HepG2 (cell line): ENCODE data around the gene PCGF2. TPM values are rescaled to one million over a fixed set of nuclear protein-coding genes. Genes with fewer than 3 reads are reported as not detected.

Experiments used
- KLF16 ChIP-seq, 2 experiments: sonication (generic) in 1 of 2; formaldehyde crosslinking in 1 of 2; IDR thresholded peaks; 2 replicates each; pipeline versions ENCODE4 v1.6.1 to v1.8.0; 2016 to 2023; ENCODE audit warnings: missing genetic modification reagents in 2 of 2, missing compliant biosample characterization in 1 of 2
- NFE2L2 ChIP-seq: fragments of 150-350 bp; IDR thresholded peaks from 2 replicates; pipeline ENCODE4 v1.6.1; 2014; ENCODE audit warnings: low read length
- RAD21 ChIP-seq: fragments of 450-650 bp; formaldehyde crosslinking; IDR thresholded peaks from 2 replicates; pipeline ENCODE4 v1.5.0; 2020; ENCODE audit warnings: mild to moderate bottlenecking
- RXRB ChIP-seq: IDR thresholded peaks from 2 replicates; pipeline ENCODE4 v1.6.1; 2016; ENCODE audit warnings: borderline replicate concordance, missing genetic modification reagents, missing compliant biosample characterization
- ZNF160 ChIP-seq: sonication (generic); formaldehyde crosslinking; IDR thresholded peaks from 2 replicates; pipeline ENCODE4 v1.8.0; 2022; ENCODE audit warnings: mild to moderate bottlenecking, inconsistent platforms, missing genetic modification reagents
- ZNF263 ChIP-seq: sonication (generic); formaldehyde crosslinking; IDR thresholded peaks from 2 replicates; pipeline ENCODE4 v1.4.0; 2020; ENCODE audit warnings: missing genetic modification reagents
- ZNF546 ChIP-seq: sonication (generic); formaldehyde crosslinking; conservative IDR thresholded peaks from 2 replicates; pipeline ENCODE4 v1.8.1; 2023; ENCODE audit warnings: mild to moderate bottlenecking, missing genetic modification reagents
- ZNF839 ChIP-seq: sonication (generic); formaldehyde crosslinking; IDR thresholded peaks from 2 replicates; pipeline ENCODE4 v1.4.0; 2020; ENCODE audit warnings: missing genetic modification reagents, mild to moderate bottlenecking, borderline replicate concordance
- polyA plus RNA-seq, 8 experiments: library from polyadenylated mRNA; depleted of rRNA in 3 of 8; stranded (reverse) in 7 of 8; unstranded in 1 of 8; fragments of >200 nt; fragmentation: Illumina TruSeq in 4 of 8; extraction: Trizol in 4 of 8; gene quantifications; 2 replicates each; pipeline versions ENCODE4 v1.2.1 to v1.2.3, GENCODE V29; 2011 to 2016; ENCODE audit warnings: low read depth in 4 of 8, missing spikeins in 1 of 8, mixed read lengths in 1 of 8; ENCODE audit not compliant: insufficient read depth in 1 of 8
- total RNA-seq, 5 experiments: library from RNA; depleted of rRNA; stranded (reverse); fragments of >200 nt; fragmentation: Illumina TruSeq; extraction: Trizol; gene quantifications; 2 replicates each; pipeline ENCODE4 v1.2.3, GENCODE V29; 2016; ENCODE audit warnings: low read depth in 1 of 5
- TF ChIP-seq, protein P1 (sequence below), 2 experiments: sonication (generic) in 1 of 2; formaldehyde crosslinking in 1 of 2; IDR thresholded peaks; 2 replicates each; pipeline versions ENCODE4 v1.4.0 to v1.6.1; 2018 to 2020; ENCODE audit warnings: missing genetic modification reagents in 2 of 2, borderline replicate concordance in 1 of 2, low read depth in 1 of 2, mild to moderate bottlenecking in 1 of 2, missing biosample characterization in 1 of 2
- TF ChIP-seq, protein P2 (sequence below): sonication (generic); formaldehyde crosslinking; IDR thresholded peaks from 2 replicates; pipeline ENCODE4 v1.4.0; 2020; ENCODE audit warnings: missing genetic modification reagents
- TF ChIP-seq, protein P3 (sequence below): sonication (generic); formaldehyde crosslinking; IDR thresholded peaks from 2 replicates; pipeline ENCODE4 v1.5.1; 2020; ENCODE audit warnings: missing genetic modification reagents, mild to moderate bottlenecking, borderline replicate concordance
- TF ChIP-seq, protein P4 (sequence below): sonication (generic); formaldehyde crosslinking; IDR thresholded peaks from 2 replicates; pipeline ENCODE4 v1.9.0; 2021; ENCODE audit warnings: missing genetic modification reagents, mild to moderate bottlenecking, borderline replicate concordance
- TF ChIP-seq, protein P5 (sequence below): IDR thresholded peaks from 2 replicates; pipeline ENCODE4 v1.6.1; 2016; ENCODE audit warnings: control low read depth
- TF ChIP-seq, protein P6 (sequence below): sonication (generic); formaldehyde crosslinking; IDR thresholded peaks from 2 replicates; pipeline ENCODE4 v1.4.0; 2020; ENCODE audit warnings: mild to moderate bottlenecking, missing genetic modification reagents

Gene PCGF2
- total and polyA plus RNA-seq, 2 of the 13 experiments (the other 11 are each of a cell fraction or from before 2014, with no cell fraction given) = 11.6 to 29.4 TPM

DNA sequence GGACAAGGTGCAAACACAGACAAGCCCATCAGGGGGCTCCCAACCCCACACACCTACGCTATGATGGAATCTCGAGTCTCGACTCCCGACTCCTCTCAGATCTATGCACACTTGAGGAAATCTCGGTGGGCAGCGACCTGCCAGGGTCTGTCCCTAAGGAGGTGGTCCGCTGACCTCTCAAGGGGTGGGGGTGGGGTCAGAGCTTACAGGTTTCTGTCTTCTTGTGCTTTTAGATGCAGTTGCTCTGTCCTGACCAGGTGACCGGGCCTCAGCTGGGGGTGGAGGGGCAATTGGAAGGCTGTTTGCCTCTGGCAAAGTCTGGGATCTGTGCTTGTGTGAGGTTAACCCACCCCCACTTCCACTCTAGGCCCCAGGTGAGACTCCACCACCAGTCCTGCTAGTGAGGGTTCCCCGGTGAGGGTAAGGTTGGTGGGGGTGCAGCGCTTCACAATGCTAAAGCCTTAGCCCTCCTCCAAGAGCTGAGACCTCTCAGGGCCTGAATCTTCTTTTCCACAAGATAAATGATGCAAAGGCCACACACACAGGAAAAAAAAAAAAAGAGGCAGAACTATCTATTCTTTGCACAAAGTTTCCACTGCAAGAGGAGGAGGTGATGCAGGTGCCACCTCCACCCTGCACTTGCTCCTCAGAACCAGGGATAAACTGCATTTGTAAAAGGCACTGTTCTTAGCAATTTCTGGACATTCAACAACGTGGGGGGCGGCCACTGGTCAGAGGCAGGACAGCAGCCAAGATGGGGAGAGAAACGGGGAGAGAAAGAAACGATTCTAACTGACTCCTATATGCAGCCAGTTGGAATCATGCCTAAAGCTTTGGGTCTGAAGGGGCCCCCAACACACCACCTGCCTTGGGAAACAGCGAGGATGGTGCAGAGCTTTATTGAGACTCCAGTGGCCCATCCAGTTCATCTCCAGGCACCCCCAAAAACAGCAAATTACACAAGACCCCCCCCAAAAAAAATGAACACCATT, 13.9 kb downstream of the PCGF2 start (continued):
- TF ChIP-seq, protein P1, sequence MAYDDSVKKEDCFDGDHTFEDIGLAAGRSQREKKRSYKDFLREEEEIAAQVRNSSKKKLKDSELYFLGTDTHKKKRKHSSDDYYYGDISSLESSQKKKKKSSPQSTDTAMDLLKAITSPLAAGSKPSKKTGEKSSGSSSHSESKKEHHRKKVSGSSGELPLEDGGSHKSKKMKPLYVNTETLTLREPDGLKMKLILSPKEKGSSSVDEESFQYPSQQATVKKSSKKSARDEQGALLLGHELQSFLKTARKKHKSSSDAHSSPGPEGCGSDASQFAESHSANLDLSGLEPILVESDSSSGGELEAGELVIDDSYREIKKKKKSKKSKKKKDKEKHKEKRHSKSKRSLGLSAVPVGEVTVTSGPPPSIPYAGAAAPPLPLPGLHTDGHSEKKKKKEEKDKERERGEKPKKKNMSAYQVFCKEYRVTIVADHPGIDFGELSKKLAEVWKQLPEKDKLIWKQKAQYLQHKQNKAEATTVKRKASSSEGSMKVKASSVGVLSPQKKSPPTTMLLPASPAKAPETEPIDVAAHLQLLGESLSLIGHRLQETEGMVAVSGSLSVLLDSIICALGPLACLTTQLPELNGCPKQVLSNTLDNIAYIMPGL (CRISPR knock-in tag; IDR thresholded peaks at IDR 0.05; ENCODE audit: borderline replicate concordance in 1 of 2, low read depth in 1 of 2) = 0 out of 4 replicates have a peak, but pooled peaks of 1 of the 2 experiments have one; percentile 50
- TF ChIP-seq ZNF839 = no peak
- TF ChIP-seq, protein P2, sequence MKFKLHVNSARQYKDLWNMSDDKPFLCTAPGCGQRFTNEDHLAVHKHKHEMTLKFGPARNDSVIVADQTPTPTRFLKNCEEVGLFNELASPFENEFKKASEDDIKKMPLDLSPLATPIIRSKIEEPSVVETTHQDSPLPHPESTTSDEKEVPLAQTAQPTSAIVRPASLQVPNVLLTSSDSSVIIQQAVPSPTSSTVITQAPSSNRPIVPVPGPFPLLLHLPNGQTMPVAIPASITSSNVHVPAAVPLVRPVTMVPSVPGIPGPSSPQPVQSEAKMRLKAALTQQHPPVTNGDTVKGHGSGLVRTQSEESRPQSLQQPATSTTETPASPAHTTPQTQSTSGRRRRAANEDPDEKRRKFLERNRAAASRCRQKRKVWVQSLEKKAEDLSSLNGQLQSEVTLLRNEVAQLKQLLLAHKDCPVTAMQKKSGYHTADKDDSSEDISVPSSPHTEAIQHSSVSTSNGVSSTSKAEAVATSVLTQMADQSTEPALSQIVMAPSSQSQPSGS (CRISPR knock-in tag) = no peak
- peak; percentile 55 for TF ChIP-seq RAD21
- no peak for TF ChIP-seq ZNF263 (CRISPR knock-in tag)
- TF ChIP-seq ZNF546 (CRISPR knock-in tag) = no peak
- TF ChIP-seq, protein P3, sequence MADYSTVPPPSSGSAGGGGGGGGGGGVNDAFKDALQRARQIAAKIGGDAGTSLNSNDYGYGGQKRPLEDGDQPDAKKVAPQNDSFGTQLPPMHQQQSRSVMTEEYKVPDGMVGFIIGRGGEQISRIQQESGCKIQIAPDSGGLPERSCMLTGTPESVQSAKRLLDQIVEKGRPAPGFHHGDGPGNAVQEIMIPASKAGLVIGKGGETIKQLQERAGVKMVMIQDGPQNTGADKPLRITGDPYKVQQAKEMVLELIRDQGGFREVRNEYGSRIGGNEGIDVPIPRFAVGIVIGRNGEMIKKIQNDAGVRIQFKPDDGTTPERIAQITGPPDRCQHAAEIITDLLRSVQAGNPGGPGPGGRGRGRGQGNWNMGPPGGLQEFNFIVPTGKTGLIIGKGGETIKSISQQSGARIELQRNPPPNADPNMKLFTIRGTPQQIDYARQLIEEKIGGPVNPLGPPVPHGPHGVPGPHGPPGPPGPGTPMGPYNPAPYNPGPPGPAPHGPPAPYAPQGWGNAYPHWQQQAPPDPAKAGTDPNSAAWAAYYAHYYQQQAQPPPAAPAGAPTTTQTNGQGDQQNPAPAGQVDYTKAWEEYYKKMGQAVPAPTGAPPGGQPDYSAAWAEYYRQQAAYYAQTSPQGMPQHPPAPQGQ (CRISPR knock-in tag) = no peak
- no peak for TF ChIP-seq KLF16 (CRISPR knock-in tag; IDR thresholded peaks at IDR 0.05)
- TF ChIP-seq ZNF160 (CRISPR knock-in tag) = no peak
- no peak for TF ChIP-seq NFE2L2
- TF ChIP-seq, protein P4, sequence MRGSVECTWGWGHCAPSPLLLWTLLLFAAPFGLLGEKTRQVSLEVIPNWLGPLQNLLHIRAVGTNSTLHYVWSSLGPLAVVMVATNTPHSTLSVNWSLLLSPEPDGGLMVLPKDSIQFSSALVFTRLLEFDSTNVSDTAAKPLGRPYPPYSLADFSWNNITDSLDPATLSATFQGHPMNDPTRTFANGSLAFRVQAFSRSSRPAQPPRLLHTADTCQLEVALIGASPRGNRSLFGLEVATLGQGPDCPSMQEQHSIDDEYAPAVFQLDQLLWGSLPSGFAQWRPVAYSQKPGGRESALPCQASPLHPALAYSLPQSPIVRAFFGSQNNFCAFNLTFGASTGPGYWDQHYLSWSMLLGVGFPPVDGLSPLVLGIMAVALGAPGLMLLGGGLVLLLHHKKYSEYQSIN = no peak
- TF ChIP-seq, protein P5, sequence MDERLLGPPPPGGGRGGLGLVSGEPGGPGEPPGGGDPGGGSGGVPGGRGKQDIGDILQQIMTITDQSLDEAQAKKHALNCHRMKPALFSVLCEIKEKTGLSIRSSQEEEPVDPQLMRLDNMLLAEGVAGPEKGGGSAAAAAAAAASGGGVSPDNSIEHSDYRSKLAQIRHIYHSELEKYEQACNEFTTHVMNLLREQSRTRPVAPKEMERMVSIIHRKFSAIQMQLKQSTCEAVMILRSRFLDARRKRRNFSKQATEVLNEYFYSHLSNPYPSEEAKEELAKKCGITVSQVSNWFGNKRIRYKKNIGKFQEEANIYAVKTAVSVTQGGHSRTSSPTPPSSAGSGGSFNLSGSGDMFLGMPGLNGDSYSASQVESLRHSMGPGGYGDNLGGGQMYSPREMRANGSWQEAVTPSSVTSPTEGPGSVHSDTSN (CRISPR knock-in tag) = no peak
- TF ChIP-seq RXRB (CRISPR knock-in tag) = no peak
- TF ChIP-seq, protein P6, sequence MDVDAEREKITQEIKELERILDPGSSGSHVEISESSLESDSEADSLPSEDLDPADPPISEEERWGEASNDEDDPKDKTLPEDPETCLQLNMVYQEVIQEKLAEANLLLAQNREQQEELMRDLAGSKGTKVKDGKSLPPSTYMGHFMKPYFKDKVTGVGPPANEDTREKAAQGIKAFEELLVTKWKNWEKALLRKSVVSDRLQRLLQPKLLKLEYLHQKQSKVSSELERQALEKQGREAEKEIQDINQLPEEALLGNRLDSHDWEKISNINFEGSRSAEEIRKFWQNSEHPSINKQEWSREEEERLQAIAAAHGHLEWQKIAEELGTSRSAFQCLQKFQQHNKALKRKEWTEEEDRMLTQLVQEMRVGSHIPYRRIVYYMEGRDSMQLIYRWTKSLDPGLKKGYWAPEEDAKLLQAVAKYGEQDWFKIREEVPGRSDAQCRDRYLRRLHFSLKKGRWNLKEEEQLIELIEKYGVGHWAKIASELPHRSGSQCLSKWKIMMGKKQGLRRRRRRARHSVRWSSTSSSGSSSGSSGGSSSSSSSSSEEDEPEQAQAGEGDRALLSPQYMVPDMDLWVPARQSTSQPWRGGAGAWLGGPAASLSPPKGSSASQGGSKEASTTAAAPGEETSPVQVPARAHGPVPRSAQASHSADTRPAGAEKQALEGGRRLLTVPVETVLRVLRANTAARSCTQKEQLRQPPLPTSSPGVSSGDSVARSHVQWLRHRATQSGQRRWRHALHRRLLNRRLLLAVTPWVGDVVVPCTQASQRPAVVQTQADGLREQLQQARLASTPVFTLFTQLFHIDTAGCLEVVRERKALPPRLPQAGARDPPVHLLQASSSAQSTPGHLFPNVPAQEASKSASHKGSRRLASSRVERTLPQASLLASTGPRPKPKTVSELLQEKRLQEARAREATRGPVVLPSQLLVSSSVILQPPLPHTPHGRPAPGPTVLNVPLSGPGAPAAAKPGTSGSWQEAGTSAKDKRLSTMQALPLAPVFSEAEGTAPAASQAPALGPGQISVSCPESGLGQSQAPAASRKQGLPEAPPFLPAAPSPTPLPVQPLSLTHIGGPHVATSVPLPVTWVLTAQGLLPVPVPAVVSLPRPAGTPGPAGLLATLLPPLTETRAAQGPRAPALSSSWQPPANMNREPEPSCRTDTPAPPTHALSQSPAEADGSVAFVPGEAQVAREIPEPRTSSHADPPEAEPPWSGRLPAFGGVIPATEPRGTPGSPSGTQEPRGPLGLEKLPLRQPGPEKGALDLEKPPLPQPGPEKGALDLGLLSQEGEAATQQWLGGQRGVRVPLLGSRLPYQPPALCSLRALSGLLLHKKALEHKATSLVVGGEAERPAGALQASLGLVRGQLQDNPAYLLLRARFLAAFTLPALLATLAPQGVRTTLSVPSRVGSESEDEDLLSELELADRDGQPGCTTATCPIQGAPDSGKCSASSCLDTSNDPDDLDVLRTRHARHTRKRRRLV (CRISPR knock-in tag) = no peak
